ENCODE data around the gene NCKAP5. TPM values are rescaled to one million over a fixed set of nuclear protein-coding genes. Genes with fewer than 3 reads are reported as not detected.

Gene NCKAP5
- total and polyA plus RNA-seq, 2 of the 8 experiments (the other 6 are each of a cell fraction or from before 2014, with no cell fraction given) = 0.27 to 0.86 TPM

DNA sequence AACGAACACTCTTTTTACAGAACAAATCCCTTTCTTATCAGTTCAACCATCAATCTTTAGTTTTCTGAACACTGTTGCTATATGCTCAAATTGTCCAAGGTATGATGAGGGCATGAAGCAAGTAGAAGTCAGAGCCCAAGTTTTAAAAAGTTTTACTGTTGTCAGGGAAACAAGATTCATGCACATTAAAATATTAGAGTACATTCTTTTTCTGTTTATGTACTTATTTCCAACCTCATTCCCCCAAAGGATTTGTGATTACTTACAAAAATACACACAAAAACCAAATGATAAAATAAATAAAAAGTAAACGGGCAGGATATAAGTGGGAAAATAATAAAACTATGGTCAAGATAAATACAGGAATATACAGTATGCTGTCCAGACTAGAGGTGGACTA lies 15.4 kb downstream of the NCKAP5 start:
- no peaks in the 10 kb centered on the region for H4K20me1 ChIP-seq (replicated peaks in 1 of 2; ENCODE audit: control insufficient read depth in 1 of 2, insufficient read depth in 2 of 2, low read length in 2 of 2)

More for the DNA sequence above, 15.4 kb downstream of the NCKAP5 start:
- no peak overlapping the region for H3K23ac ChIP-seq (ENCODE audit: insufficient read length)
- no peak overlapping the region for H2AK5ac ChIP-seq (ENCODE audit: low read depth, low read length)
- H3K4me2 ChIP-seq (ENCODE audit: insufficient read depth in 1 of 2, low read depth in 2 of 2, low read length in 2 of 2) = no peak overlapping the region
- H3K36me3 ChIP-seq (ENCODE audit: control insufficient read depth in 2 of 4, insufficient read depth in 4 of 4, low read length in 3 of 4) = no peaks in the 10 kb centered on the region
- no peak overlapping the region for H3K4me3 ChIP-seq (ENCODE audit: extremely low read depth in 1 of 4, insufficient read depth in 2 of 4, low read depth in 3 of 4, low read length in 4 of 4)
- H3K27ac ChIP-seq (ENCODE audit: low read depth, low read length) = no peak overlapping the region
- H3K9ac ChIP-seq (replicated peaks in 1 of 4; ENCODE audit: extremely low read depth in 1 of 4, low read depth in 3 of 4, low read length in 3 of 4) = no peak overlapping the region
- H3K14ac ChIP-seq (ENCODE audit: insufficient read length) = no peak overlapping the region
- H3K4ac ChIP-seq (replicated peaks; ENCODE audit: insufficient read length, low read depth, low read length) = no peak overlapping the region
- CTCF ChIA-PET (ENCODE audit: partially characterized antibody) = no interaction called here
- no peaks in the 10 kb centered on the region for H3K27me3 ChIP-seq (replicated peaks in 1 of 4; ENCODE audit: control insufficient read depth in 3 of 4, extremely low read depth in 1 of 4, insufficient read depth in 3 of 4, low read length in 3 of 4)
- FAIRE-seq = no peak
- no peak overlapping the region for H2BK15ac ChIP-seq (ENCODE audit: low read length)
- no peaks in the 10 kb centered on the region for H3K9me3 ChIP-seq (ENCODE audit: insufficient read depth in 2 of 2, low read depth in 1 of 2, low read length in 1 of 2)
- H3K18ac ChIP-seq (ENCODE audit: extremely low read depth, low read length) = no peak overlapping the region
- no peak overlapping the region for H4K8ac ChIP-seq (ENCODE audit: extremely low read depth, insufficient read depth, low read length)
- H3K23me2 ChIP-seq (ENCODE audit: low read depth, low read length) = no peaks in the 10 kb centered on the region
- no peaks in the 10 kb centered on the region for H3K79me1 ChIP-seq (ENCODE audit: low read depth, low read length)
- no peak overlapping the region for H4K5ac ChIP-seq (ENCODE audit: insufficient read length, low read depth, low read length)
- H2AFZ ChIP-seq (ENCODE audit: low read length) = no peak overlapping the region
- WGBS, 2 experiments (ENCODE audit: extremely low coverage in 1 of 2, insufficient coverage in 1 of 2, insufficient read length in 1 of 2, insufficient replicate concordance in 2 of 2, low coverage in 1 of 2, low lambda C conversion rate in 2 of 2, missing lambda C conversion rate in 1 of 2) = 91% methylated on average over 2 of the region's 2 CpGs; no CpG with 5 or more reads in 1 of the 2 experiments
- no peak overlapping the region for H3K56ac ChIP-seq (replicated peaks; ENCODE audit: insufficient read length, low read depth, low read length)
- no peak overlapping the region for H2BK5ac ChIP-seq (ENCODE audit: low read depth, low read length)
- no peak for DNase-seq (ENCODE audit: low read depth in 1 of 2, low spot score in 2 of 2)
- no peaks in the 10 kb centered on the region for H3K79me2 ChIP-seq (ENCODE audit: control insufficient read depth in 1 of 2, insufficient read depth in 2 of 2, low read length in 2 of 2)
- H4K91ac ChIP-seq (replicated peaks; ENCODE audit: insufficient read length, low read length) = no peak overlapping the region
- no peak overlapping the region for H2BK120ac ChIP-seq (replicated peaks; ENCODE audit: low read depth, low read length)
- no peaks in the 10 kb centered on the region for H3K4me1 ChIP-seq (replicated peaks in 1 of 4; ENCODE audit: control insufficient read depth in 3 of 4, insufficient read depth in 4 of 4, low read length in 3 of 4)
- H2BK20ac ChIP-seq (ENCODE audit: low read length) = no peak overlapping the region
- TF ChIP-seq ATF3 (IDR thresholded peaks at IDR 0.05; ENCODE audit: insufficient read depth, low read depth, low read length) (no peak), PHF8 (conservative IDR thresholded peaks at IDR 0.05; ENCODE audit: low read depth, low read length) (no peak)
- H2BK12ac ChIP-seq (ENCODE audit: low read depth, low read length) = no peak overlapping the region
- POLR2A ChIA-PET (ENCODE audit: partially characterized antibody) = no interaction called here
